HG02588 (cell line): ENCODE data around the gene SNTA1.
"Not testable (repeated sequence)": the region's sequence is repeated elsewhere in the genome, so short reads cannot be mapped to it uniquely, and the experiment has no call there.

Source experiments
- ATAC-seq: cut with Tn5 transposase; IDR thresholded peaks from one replicate; pipeline ENCODE4 v1.9.1; 2021; ENCODE audit warnings: mild to moderate bottlenecking, moderate library complexity; ENCODE audit not compliant: unreplicated experiment

The SNTA1 gene

DNA sequence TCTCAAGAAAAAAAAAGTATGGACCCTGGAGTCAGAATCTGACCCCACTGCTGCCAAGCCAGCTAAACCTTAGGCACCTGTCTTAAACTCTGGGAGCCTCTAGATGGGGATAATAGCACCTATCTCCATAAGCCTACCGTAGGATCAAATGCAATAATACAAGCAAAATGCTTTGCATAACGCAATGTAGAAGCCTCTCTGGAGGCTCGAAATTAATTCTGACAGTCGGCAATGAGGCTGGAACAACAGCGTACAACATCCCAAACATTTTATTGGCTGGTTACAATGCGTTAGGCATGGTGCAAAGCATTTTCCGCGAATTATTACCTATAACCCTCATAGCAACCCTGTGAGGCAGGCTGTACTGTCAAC, 42.8 kb downstream of the SNTA1 start:
- ATAC-seq = no peak

DNA sequence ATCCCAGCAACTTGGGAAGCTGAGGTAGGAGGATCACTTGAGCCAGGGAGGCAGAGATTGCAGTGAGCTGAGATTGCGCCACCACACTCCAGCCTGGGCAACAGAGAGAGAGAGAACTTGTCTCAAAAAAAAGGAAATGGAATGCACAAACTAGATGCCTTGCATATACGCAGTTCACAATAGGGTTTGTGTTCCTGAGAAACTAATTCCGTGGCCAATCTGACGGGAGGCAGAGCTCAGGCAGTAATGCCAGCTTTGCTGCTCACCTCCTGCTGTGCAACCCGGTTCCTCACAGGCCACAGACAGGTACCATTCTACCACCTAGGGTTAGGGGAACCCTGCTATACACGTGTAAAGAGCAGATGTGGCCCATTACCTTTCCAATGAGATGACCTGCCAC, 43.6 kb downstream of the SNTA1 start:
- ATAC-seq = no peak

DNA sequence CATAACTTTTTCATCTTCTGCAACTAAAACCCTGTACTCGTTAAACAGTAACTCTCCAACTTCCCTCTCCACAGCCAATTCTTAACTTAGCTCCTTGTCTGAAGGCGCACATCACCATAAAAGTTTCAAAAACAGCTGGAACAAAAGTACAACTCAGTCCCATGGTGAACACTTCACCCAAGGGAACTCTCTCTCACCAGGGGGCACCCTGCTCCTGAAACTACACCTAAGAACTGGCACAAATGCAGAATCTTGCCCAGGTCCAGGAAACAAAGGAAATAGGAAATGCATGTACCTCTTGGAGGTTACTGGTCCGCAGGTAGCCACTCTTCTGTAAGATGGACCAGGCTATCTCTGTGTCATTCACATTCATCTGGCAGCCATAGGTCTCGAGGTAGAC, 48.8 kb downstream of the SNTA1 start:
- ATAC-seq = no peak

DNA sequence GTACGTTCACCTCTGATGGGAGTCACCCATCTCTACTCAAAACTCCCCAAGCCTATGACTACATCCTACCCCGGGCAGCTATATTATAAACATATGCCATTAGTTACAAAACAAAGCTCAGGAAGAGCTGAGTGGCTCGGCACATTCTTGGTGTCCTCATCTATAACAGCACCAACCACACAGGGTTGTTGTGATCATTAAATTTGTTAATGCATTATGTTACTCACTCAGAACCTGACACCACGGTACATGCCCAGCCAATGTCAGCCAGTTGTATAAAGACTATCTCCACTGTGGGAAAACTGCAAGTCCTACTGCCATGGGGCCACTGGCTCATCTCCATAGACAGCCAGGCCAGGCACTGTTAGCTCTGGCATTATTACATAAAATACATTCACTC, 50.0 kb downstream of the SNTA1 start:
- ATAC-seq = no peak

DNA sequence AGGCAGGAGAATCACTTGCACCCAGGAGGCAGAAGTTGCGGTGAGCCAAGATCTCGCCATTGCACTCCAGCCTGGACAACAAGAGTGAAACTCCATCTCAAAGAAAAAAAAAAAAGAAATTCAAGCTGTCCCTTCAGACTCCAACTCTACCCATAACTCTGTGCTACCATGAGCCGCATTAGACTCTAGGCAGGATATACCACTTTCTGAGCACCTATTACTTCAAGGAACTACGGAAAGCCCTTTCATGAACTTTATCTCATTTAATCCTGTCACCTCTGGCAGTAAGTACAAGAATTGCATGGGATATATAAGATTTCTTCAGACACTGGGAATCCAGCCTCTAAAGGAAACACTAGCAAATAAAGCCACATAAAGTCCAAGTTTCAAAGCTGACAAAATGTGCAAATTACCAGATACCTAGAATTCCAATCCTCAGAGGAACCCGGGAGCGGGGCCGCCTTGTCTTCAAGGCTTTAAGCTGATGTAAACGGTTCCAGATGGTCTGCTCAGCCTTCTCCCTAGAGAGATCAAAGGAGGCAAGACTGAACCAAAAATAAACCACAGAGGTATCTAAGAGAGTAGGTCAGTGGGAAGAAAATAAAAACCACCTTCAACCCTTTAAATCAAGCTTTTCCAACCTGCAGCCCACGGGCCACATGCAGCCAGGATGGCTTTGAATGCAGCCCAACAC, 51.7 kb downstream of the SNTA1 start:
- no peak for ATAC-seq

DNA sequence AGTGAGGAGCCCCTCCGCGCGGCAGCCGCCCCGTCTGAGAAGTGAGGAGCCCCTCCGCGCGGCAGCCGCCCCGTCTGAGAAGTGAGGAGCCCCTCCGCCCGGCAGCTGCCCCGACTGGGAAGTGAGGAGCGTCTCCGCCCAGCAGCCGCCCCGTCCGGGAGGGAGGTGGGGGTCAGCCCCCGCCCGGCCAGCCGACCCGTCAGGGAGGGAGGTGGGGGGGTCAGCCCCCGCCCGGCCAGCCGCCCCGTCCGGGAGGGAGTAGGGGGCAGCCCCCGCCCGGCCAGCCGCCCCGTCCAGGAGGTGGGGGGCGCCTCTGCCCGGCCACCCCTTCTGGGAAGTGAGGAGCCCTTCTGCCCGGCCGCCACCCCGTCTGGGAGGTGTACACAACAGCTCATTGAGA, 54.2 kb downstream of the SNTA1 start:
- not testable (repeated sequence) for ATAC-seq

DNA sequence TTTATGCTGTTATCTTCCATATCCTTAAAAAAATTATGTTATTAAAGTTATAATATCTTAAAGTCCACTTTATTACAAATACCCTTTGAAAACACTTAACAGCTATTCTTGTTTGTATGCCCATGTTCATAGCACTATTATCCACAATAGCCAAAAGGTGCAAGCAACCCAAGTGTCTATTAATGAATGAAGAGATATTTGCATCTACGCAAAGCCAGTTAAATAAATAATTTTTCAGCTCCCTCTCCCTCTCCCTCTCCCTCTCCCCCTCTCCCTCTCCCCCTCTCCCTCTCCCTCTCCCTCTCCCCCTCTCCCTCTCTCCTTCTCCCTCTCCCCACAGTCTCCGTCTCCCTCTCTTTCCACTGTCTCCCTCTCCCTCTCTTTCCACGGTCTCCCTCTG, 55.3 kb downstream of the SNTA1 start:
- ATAC-seq = no peak

DNA sequence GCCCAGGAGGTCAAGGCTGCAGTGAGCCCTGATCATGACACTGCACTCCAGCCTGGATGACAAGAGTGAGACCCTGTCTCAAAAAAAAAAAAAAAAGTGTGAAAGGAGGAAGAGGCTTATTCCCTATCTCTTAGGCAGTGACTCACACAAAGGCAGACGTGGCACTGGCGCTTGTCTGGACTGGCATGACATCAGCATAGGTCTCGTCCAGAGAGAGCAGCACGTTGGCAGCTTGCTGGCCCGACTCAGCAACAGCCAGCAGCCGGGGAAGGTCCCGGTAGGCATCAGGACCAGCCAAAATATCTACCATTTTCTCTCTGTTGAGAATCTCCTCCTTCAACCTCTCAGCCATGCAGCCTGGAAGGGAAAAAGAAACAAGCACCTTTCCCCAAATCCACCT, 56.4 kb downstream of the SNTA1 start:
- ATAC-seq = no peak

DNA sequence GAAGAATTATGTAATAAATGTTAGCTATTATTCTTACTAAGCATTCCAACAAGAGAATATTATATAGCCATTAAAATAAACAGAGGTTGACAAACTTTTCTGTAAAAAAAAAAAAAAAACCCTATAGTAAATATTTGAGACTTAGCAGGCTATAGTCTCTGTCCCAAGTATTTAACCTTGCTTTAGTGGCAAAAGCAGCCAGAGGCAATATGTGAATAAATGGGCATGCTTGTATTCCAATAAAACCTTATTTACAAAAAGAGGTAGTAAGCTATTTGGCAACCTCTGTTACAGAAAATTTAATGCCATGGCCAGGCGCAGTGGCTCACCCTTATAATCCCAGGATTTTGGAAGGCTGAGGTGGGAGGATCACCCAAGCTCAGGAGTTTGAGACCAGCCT, 56.9 kb downstream of the SNTA1 start:
- no peak for ATAC-seq

DNA sequence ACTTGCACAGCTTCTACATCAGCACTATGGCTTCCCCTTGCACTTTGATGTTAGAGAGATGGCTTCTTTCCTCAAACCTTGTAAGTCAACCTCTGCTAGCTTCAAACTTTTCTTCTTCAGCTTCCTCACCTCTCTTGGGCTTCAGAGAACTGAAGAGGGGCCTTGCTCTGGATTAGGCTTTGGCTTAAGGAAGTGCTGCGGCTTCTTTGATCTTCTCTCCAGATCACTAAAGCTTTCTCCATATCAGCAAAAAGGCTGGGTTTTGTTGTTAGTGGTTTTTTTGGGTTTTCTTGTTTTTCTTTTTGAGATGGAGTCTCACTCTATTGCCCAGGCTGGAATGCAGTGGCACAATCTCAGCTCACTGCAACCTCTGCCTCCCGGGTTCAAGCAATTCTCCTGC, 66.2 kb downstream of the SNTA1 start:
- ATAC-seq = no peak

DNA sequence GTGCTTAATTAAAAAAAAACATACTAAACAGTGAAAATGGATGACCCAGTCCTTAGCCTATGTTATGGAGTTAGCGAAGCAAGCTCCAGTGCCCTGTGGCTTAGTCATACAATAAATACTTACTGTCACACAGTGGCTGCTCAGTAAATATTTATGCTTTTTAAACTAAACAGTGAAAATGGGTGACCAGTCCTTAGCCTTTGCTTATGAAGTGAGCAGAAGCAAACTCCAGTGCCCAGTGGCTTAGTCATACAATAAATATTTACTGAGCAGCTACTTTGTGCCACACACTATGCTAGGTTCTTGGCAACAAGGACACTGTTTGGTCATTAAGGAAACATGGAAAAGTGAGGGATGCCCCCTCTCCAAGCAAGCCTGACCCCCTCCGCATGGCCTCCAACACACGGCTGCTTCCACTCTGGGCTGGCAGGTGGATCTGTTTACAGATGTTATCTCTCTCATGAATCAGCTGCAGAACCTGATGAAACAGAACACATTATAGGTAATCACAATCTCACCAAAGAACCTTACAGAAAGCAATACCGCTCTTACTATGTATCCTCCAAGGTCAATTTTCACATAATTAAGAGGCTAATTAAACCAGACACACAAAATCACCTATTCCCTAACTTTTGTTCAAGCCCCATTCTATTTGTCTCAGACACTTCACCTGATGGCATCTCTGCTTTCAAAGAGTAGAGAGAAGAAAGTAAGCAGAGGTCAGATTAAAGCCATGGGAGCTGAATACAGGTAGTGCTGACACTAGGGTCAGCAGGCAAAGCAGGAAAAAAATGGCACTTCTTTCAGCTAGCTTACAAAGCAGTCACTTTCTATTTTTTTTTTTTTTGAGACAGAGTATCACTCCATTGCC, 69.6 kb downstream of the SNTA1 start:
- ATAC-seq = no peak

DNA sequence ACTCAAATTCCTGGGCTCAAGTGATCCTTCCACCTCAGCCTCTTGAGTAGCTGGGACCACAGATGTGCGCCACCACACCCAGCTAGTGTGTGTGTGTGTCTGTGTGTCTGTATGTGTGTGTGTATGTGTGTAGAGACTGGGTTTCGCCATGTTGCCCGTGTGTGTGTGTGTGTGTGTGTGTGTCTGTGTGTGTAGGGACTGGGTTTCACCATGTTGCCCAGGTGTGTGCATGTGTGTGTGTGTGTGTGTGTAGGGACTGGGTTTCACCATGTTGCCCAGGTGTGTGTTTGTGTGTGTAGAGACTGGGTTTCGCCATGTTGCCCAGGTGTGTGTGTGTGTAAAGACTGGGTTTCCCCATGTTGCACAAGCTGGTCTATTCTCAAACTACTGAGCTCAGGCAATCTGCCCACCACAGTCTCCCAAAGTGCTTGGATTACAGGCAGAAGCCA, 70.5 kb downstream of the SNTA1 start:
- ATAC-seq = no peak

DNA sequence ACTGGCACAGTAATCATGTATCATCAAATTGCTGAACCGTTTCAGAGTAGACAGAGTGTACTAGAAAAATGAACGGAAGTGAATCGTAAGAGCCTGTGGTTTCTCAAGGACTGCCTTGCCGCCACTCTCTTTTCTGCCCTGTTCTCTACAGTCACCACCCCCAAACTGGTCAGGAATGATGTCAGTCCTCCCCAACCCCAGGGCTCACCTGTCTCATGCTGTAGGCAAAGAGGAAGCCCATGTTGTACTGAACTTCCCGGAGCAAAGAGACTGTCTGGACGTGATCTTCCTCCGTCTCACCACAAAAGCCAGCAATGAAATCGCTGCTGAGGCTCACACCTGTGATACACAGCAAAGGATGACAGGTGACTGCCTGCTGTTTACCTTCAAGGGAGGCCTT, 73.3 kb downstream of the SNTA1 start:
- ATAC-seq = no peak

DNA sequence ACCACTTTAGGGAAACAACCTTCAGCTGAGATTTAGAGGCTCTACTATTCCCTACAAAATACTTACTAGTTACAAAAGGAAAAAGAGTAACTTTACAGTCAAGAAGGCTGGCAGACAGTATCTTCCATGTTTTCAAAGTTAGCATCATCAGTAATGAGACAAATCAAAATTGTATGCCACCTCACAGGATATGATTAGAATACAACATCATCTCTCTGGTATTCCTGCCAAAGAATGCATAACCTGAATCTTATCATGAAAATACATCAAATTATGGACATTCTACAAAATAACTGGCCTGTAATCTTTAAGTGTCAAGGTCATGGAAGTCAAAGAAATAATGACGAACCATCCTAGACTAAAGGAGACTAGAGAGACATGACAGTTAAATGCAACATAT, 80.7 kb downstream of the SNTA1 start:
- no peak for ATAC-seq

DNA sequence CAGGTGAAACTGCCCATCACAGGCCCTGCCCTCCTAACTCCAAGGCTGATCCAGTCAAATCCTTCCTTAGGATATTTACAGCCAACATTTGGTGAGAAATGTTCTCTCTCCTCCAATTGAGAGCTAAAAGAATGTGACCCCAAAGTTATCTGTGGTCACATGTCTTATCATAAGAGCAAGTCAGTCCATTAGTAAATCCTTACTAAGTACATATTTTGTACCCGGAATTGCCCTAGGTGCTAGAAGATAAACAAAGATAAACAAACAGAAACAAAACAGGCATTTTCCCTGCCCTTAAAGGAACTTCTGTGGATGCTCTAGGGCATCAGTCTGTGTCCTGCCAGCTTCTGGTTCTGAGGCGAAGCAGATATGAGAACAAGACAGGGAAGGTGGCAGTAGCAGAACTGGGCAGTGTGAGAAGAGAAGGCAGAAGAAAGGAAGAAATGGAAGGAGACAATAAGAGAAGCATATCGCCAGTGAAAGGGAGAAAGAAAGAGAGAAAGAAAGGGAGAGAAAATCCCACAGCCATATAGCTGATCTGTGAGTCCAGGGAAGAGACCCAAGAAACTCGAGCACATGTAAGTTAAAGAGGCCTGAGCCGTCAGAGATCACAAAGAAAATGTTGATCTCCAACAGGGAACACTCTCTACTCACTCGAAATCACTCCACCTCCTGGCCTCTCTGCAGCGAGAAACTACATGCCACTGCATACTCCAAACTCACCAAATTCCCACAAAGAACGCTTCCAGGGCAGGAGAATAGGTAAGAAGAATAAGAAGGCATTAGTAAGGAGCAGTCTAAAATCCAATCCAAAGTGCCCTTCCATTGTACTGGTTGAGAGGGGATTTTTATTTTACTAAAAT, 83.9 kb downstream of the SNTA1 start:
- ATAC-seq = no peak
